ENCODE data around the gene TM9SF1. TPM values are rescaled to one million over a fixed set of nuclear protein-coding genes. Genes with fewer than 3 reads are reported as not detected.
"Not testable (repeated sequence)": the region's sequence is repeated elsewhere in the genome, so short reads cannot be mapped to it uniquely, and the experiment has no call there.

The TM9SF1 gene
- total RNA-seq, 1 donor from 2014 or later = 49.6 TPM

GRCh38 chr14:24224618-24225071 lies 29.4 kb upstream of the TM9SF1 start:
- no peak for DNase-seq (ENCODE audit: low spot score)

- DNase-seq (ENCODE audit: low spot score) = not testable (repeated sequence)
Observed at GRCh38 chr14:24222987-24223386, 27.7 kb upstream of the TM9SF1 start.

GRCh38 chr14:24219521-24219920 lies 24.3 kb upstream of the TM9SF1 start:
- no peak for DNase-seq (ENCODE audit: low spot score)

- no peak for DNase-seq (ENCODE audit: low spot score)
Observed at GRCh38 chr14:24219080-24219479, 23.8 kb upstream of the TM9SF1 start.

- DNase-seq (ENCODE audit: low spot score) = not testable (repeated sequence)
Observed at GRCh38 chr14:24216876-24217275, 21.6 kb upstream of the TM9SF1 start.

- DNase-seq (ENCODE audit: low spot score) = no peak
Observed at GRCh38 chr14:24216345-24216699, 21.1 kb upstream of the TM9SF1 start.

GRCh38 chr14:24215495-24216344 lies 20.5 kb upstream of the TM9SF1 start, which contains the start of gene MDP1:
MDP1 (minus strand) TSS chr14:24216066; CDS start chr14:24215955, 111 bp downstream.
- peak; percentile 95 for DNase-seq (ENCODE audit: low spot score)

GRCh38 chr14:24213866-24214662 lies 18.8 kb upstream of the TM9SF1 start:
- DNase-seq (ENCODE audit: low spot score) = no peak

GRCh38 chr14:24212924-24213865 lies 18.0 kb upstream of the TM9SF1 start, which contains the start of gene CHMP4A:
CHMP4A (minus strand) TSS chr14:24213488; CDS start chr14:24213439, 49 bp downstream.
- DNase-seq (ENCODE audit: low spot score) = peak; percentile 99

- DNase-seq (ENCODE audit: low spot score) = no peak
Observed at GRCh38 chr14:24211311-24211710, 16.1 kb upstream of the TM9SF1 start.

GRCh38 chr14:24207625-24208024 lies 12.4 kb upstream of the TM9SF1 start:
- DNase-seq (ENCODE audit: low spot score) = no peak

- DNase-seq (ENCODE audit: low spot score) = no peak
Observed at GRCh38 chr14:24207104-24207551, 11.9 kb upstream of the TM9SF1 start.

GRCh38 chr14:24206260-24207103 lies 11.2 kb upstream of the TM9SF1 start:
- DNase-seq (ENCODE audit: low spot score) = no peak

GRCh38 chr14:24204163-24205146 lies 9.2 kb upstream of the TM9SF1 start:
- DNase-seq (ENCODE audit: low spot score) = no peak

- not testable (repeated sequence) for DNase-seq (ENCODE audit: low spot score)
Observed at GRCh38 chr14:24203249-24203886, 8.1 kb upstream of the TM9SF1 start.

GRCh38 chr14:24202538-24202937 lies 7.3 kb upstream of the TM9SF1 start:
- not testable (repeated sequence) for DNase-seq (ENCODE audit: low spot score)

- DNase-seq (ENCODE audit: low spot score) = no peak
Observed at GRCh38 chr14:24198814-24199524, 3.7 kb upstream of the TM9SF1 start.

- no peak for DNase-seq (ENCODE audit: low spot score)
Observed at GRCh38 chr14:24197056-24197450, 1.8 kb upstream of the TM9SF1 start.

All from umbilical cord (tissue), 2 donors.